Suprapubic skin (tissue), 4 donors: ENCODE measurements around the gene DPP10. TPM values are rescaled to one million over a fixed set of nuclear protein-coding genes. Genes with fewer than 3 reads are reported as not detected.

Experiments used
- DNase-seq, 2 donors: peaks; one replicate each; pipeline ENCODE4 v3.0.0-alpha.2; 2019; ENCODE audit warnings: low spot score in 2 of 2
- H3K27ac ChIP-seq: fragments of 200-600 bp; sonication (generic); one replicate; pipeline ENCODE4 v1.5.1; 2019
- H3K27me3 ChIP-seq: fragments of 200-600 bp; sonication (generic); one replicate; pipeline ENCODE4 v1.5.1; 2019
- H3K36me3 ChIP-seq: fragments of 200-600 bp; sonication (generic); one replicate; pipeline ENCODE4 v1.5.1; 2019
- H3K4me1 ChIP-seq: fragments of 200-600 bp; sonication (generic); one replicate; pipeline ENCODE4 v1.5.1; 2019
- H3K4me3 ChIP-seq: fragments of 200-600 bp; sonication (generic); one replicate; pipeline ENCODE4 v1.5.1; 2019; ENCODE audit warnings: mild to moderate bottlenecking
- H3K9me3 ChIP-seq: fragments of 200-600 bp; sonication (generic); one replicate; pipeline ENCODE4 v1.5.1; 2019
- EP300 ChIP-seq: sonication (generic); formaldehyde crosslinking; IDR thresholded peaks from one replicate; pipeline ENCODE4 v1.6.1; 2017; ENCODE audit warnings: antibody characterized with exemption
- POLR2A ChIP-seq, 2 donors: fragments of 450-650 bp; IDR thresholded peaks; one replicate each; pipeline ENCODE4 v1.6.1; 2017; ENCODE audit warnings: antibody characterized with exemption in 2 of 2, mild to moderate bottlenecking in 2 of 2, moderate library complexity in 2 of 2
- POLR2AphosphoS5 ChIP-seq, 3 donors: sonication (generic); formaldehyde crosslinking; IDR thresholded peaks; one replicate each; pipeline ENCODE4 v1.6.1; 2017; ENCODE audit warnings: antibody characterized with exemption in 3 of 3
- WGBS: methylation state at CpG from one replicate; pipeline ENCODE4 v1.1.5; 2018; 5-methylcytosine and 5-hydroxymethylcytosine counted together
- total RNA-seq, 4 donors: library from RNA; depleted of rRNA; stranded (reverse); fragments of >200 nt; gene quantifications; one replicate each; pipeline ENCODE4 v1.1.0, GENCODE V29; 2016
- TF ChIP-seq, protein P1 (sequence below), 2 donors: fragments of 200-600 bp in 1 of 2; fragments of 450-650 bp in 1 of 2; sonication (generic) in 1 of 2; IDR thresholded peaks; one replicate each; pipeline ENCODE4 v1.5.1; 2016 to 2019; ENCODE audit warnings: antibody characterized with exemption in 2 of 2, mild to moderate bottlenecking in 1 of 2, moderate library complexity in 1 of 2

DPP10 gene
- total RNA-seq, 4 donors from 2014 or later: 0.68 to 1.4 TPM; not detected in 2

DNA sequence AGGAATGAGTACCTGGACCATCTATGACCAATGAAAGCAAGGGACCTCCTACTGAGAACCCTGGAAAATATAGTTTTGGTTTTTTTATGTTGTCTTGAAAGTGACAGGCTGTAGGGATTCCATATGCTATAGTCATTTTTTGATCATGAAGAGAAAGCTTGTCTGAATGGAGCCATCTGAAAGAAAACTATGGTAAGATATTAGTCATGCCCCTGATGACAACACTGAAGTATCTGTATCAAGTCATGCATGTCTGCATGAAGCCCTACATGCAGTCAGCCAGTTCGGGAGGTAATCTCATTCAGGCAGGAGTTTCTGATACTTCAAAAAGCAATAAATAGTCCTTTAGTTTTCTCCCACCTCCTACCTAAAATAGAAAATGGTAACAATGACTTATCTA, 1042.0 kb downstream of the DPP10 start:
- 17% methylated on average over 1 of the region's 1 CpG for WGBS
- no peak for DNase-seq

DNA sequence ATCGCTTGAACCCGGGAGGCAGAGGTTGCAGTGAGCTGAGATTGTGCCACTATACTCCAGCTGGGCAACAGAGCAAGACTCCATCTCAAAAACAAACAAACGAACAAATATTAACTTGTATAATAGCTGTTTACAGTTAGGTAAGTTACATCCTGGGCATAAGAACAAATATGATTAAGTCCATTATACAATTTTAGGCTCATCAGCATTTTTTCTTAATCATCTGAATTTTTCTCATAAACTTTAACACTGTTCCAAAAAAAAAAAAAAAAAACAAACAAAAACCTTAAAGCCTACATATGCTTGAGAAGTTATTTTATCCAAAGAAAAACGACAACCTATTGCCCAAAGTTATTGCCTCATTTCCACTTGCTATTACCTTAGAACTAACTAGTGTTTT, 1042.5 kb downstream of the DPP10 start:
- Histone ChIP-seq H3K36me3 (no peaks in the 10 kb centered on the region), H3K4me3 (no peak overlapping the region), H3K27me3 (no peaks in the 10 kb centered on the region), H3K27ac (no peak overlapping the region), H3K9me3 (no peaks in the 10 kb centered on the region), H3K4me1 (no peaks in the 10 kb centered on the region)
- WGBS: 76% methylated on average over 4 of the region's 4 CpGs
- DNase-seq: no peak
- TF ChIP-seq, protein P1, sequence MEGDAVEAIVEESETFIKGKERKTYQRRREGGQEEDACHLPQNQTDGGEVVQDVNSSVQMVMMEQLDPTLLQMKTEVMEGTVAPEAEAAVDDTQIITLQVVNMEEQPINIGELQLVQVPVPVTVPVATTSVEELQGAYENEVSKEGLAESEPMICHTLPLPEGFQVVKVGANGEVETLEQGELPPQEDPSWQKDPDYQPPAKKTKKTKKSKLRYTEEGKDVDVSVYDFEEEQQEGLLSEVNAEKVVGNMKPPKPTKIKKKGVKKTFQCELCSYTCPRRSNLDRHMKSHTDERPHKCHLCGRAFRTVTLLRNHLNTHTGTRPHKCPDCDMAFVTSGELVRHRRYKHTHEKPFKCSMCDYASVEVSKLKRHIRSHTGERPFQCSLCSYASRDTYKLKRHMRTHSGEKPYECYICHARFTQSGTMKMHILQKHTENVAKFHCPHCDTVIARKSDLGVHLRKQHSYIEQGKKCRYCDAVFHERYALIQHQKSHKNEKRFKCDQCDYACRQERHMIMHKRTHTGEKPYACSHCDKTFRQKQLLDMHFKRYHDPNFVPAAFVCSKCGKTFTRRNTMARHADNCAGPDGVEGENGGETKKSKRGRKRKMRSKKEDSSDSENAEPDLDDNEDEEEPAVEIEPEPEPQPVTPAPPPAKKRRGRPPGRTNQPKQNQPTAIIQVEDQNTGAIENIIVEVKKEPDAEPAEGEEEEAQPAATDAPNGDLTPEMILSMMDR (IDR thresholded peaks at IDR 0.05): no peak
- TF ChIP-seq EP300 (no peak), POLR2A (IDR thresholded peaks at IDR 0.05) (no peak), POLR2AphosphoS5 (IDR thresholded peaks at IDR 0.05) (no peak)

More for the DNA sequence above, 1042.0 kb downstream of the DPP10 start:
- H3K4me1 ChIP-seq: no peaks in the 10 kb centered on the region
- H3K36me3 ChIP-seq: no peaks in the 10 kb centered on the region
- no peaks in the 10 kb centered on the region for H3K27me3 ChIP-seq
- no peak overlapping the region for H3K27ac ChIP-seq
- no peak for TF ChIP-seq POLR2A (IDR thresholded peaks at IDR 0.05)
- TF ChIP-seq, protein P1 (IDR thresholded peaks at IDR 0.05): no peak
- no peak for TF ChIP-seq POLR2AphosphoS5 (IDR thresholded peaks at IDR 0.05)
- no peak for TF ChIP-seq EP300
- H3K4me3 ChIP-seq: no peak overlapping the region
- H3K9me3 ChIP-seq: no peaks in the 10 kb centered on the region

DNA sequence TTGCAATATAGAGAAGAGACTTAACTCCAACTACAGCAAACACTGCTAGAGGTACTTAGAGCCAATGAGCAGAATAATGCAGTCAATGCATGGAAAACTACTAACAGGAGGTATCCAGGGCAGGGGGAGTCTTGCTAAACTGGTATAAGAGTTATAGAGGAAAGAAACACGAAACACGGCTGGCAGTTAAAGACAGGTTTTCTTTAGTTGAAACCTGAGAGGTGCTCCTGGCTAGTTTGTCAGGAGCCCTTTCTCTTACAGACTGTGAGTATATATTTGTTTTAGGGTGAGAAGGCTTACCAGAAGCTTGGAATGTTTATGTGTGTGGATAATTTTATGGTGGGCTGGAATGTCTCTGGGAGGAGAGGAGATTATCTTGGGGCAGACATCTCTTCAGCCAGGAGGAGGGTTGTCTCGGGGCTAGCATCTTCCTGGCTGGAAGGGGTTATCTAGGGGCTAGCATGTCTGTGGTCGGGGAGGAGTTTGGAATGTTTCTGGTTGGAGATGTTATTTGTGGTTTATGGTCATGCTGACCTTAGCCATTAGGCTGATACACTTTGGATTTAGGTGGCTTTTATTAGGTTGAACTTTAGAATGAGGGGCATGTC, 1048.8 kb downstream of the DPP10 start:
- H3K27me3 ChIP-seq: no peaks in the 10 kb centered on the region
- no peaks in the 10 kb centered on the region for H3K36me3 ChIP-seq
- WGBS: 41% methylated on average over 4 of the region's 4 CpGs
- H3K9me3 ChIP-seq: no peaks in the 10 kb centered on the region
- H3K4me1 ChIP-seq: no peaks in the 10 kb centered on the region
- no peak overlapping the region for H3K4me3 ChIP-seq
- no peak overlapping the region for H3K27ac ChIP-seq
- TF ChIP-seq EP300 (no peak), POLR2A (IDR thresholded peaks at IDR 0.05) (no peak), POLR2AphosphoS5 (IDR thresholded peaks at IDR 0.05) (no peak)
- TF ChIP-seq, protein P1 (IDR thresholded peaks at IDR 0.05): no peak
- no peak for DNase-seq

DNA sequence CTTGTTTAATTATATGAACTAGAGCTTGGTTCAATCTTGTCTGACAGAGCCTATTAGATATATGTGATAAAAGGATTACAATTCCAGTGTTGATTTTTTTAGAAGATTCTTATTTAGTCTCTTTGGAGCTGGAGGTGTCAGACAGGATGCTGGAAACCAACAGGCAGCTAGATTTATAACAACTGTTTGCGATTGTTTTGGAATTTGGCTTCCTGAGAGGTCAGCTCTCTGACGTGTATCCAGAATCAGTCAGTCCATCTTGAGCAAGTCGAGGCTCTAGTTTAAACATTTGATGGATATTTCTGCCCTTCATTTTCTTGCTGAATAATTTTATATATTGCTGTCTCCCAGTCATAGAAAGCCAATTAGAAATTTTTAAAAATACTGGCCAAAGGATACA, 1062.9 kb downstream of the DPP10 start:
- no peaks in the 10 kb centered on the region for H3K27me3 ChIP-seq
- no peaks in the 10 kb centered on the region for H3K9me3 ChIP-seq
- WGBS: 27% methylated on average over 3 of the region's 3 CpGs
- H3K36me3 ChIP-seq: no peaks in the 10 kb centered on the region
- no peak overlapping the region for H3K4me3 ChIP-seq
- H3K4me1 ChIP-seq: no peaks in the 10 kb centered on the region
- no peak for DNase-seq
- TF ChIP-seq POLR2A (IDR thresholded peaks at IDR 0.05) (no peak), POLR2AphosphoS5 (IDR thresholded peaks at IDR 0.05) (no peak), EP300 (no peak)
- TF ChIP-seq, protein P1 (IDR thresholded peaks at IDR 0.05): no peak
- no peak overlapping the region for H3K27ac ChIP-seq

DNA sequence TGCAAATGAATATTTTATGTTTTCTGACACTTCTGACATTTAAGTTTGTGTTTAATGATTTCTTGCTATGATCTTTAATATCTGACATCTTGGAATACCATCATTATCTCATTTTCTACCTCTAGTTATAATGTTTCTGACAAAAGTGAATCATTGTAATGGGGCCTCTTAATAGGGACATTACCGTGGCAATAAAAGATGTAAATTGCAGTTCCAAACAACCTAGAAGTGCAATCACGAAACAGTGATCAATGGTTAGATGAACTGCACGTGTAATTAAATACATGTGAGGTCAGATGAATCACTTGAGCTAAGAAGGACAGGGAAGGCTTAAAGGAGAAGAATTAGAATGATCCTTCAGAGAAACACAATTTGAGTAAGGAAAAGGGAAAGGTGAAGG, 1078.3 kb downstream of the DPP10 start:
- Histone ChIP-seq H3K4me1 (no peaks in the 10 kb centered on the region), H3K4me3 (no peak overlapping the region), H3K27ac (no peak overlapping the region), H3K27me3 (no peaks in the 10 kb centered on the region), H3K36me3 (no peaks in the 10 kb centered on the region), H3K9me3 (no peaks in the 10 kb centered on the region)
- no peak for DNase-seq
- WGBS: 64% methylated on average over 3 of the region's 3 CpGs
- TF ChIP-seq POLR2A (IDR thresholded peaks at IDR 0.05): no peak
- TF ChIP-seq EP300: no peak

DNA sequence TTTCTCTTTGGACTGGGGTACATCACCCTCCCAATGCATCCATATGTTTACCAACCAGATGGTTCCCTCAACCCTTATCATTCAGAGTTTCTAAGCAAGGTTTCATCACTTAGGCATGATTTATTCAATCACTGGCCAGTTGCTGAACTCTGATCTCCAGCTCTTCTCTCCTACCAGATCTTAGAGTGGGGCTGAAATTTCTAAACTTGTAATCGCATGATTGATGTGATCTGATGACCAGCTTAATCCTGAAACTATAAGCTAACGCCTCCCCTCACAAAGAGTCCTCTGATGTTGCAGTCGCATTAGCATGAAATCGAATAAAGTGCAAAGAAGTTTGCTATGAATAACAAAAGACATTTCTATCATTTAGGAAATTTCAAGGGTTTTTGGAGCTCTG, 1082.0 kb downstream of the DPP10 start:
- no peaks in the 10 kb centered on the region for H3K36me3 ChIP-seq
- no peak for DNase-seq
- no peak overlapping the region for H3K27ac ChIP-seq
- TF ChIP-seq POLR2A (IDR thresholded peaks at IDR 0.05) (no peak), POLR2AphosphoS5 (IDR thresholded peaks at IDR 0.05) (no peak), EP300 (no peak)
- TF ChIP-seq, protein P1 (IDR thresholded peaks at IDR 0.05): no peak
- H3K27me3 ChIP-seq: no peaks in the 10 kb centered on the region
- no peak overlapping the region for H3K4me3 ChIP-seq
- 86% methylated on average over 4 of the region's 4 CpGs for WGBS
- H3K9me3 ChIP-seq: no peaks in the 10 kb centered on the region
- H3K4me1 ChIP-seq: no peaks in the 10 kb centered on the region
